Smooth muscle cell (in vitro differentiated cells): ENCODE measurements around the gene METTL16. TPM values are rescaled to one million over a fixed set of nuclear protein-coding genes. Genes with fewer than 3 reads are reported as not detected.

Experiments
- DNase-seq: peaks from one replicate; lab custom pipeline; 2025; ENCODE audit not compliant: unreplicated experiment; lab: John Stamatoyannopoulos, UW
- H2AFZ ChIP-seq: fragments of 200-600 bp; sonication (generic); 2 replicates; pipeline ENCODE4 v1.6.0; 2016; ENCODE audit warnings: antibody characterized with exemption, low read depth, mild to moderate bottlenecking
- H3F3A ChIP-seq: fragments of 200-600 bp; sonication (generic); 2 replicates; pipeline ENCODE4 v1.6.0; 2017; ENCODE audit warnings: antibody characterized with exemption, low read depth
- H3K27ac ChIP-seq: fragments of 200-600 bp; sonication (generic); 2 replicates; pipeline ENCODE4 v1.5.1; 2016; ENCODE audit warnings: low read depth, mild to moderate bottlenecking
- H3K27me3 ChIP-seq: fragments of 200-600 bp; sonication (generic); 2 replicates; pipeline ENCODE4 v1.6.1; 2016; ENCODE audit warnings: low read depth, mild to moderate bottlenecking
- H3K36me3 ChIP-seq: fragments of 200-600 bp; sonication (generic); 2 replicates; pipeline ENCODE4 v1.5.1; 2016; ENCODE audit warnings: low read depth
- H3K4me1 ChIP-seq: fragments of 200-600 bp; sonication (generic); 2 replicates; pipeline ENCODE4 v1.5.1; 2016; ENCODE audit warnings: low read depth
- H3K4me2 ChIP-seq: fragments of 200-600 bp; sonication (generic); 2 replicates; pipeline ENCODE4 v1.6.0; 2016; ENCODE audit warnings: mild to moderate bottlenecking
- H3K4me3 ChIP-seq: fragments of 200-600 bp; sonication (generic); 2 replicates; pipeline ENCODE4 v1.5.1; 2016; ENCODE audit warnings: mild to moderate bottlenecking
- H3K79me2 ChIP-seq: fragments of 200-600 bp; sonication (generic); 2 replicates; pipeline ENCODE4 v1.6.0; 2016; ENCODE audit warnings: low read depth, mild to moderate bottlenecking
- H3K9ac ChIP-seq: fragments of 200-600 bp; sonication (generic); 2 replicates; pipeline ENCODE4 v1.6.0; 2016; ENCODE audit warnings: low read depth
- H3K9me3 ChIP-seq: fragments of 200-600 bp; sonication (generic); replicated peaks from 2 replicates; pipeline ENCODE4 v1.5.1; 2016; ENCODE audit warnings: low read depth
- H4K20me1 ChIP-seq: fragments of 200-600 bp; sonication (generic); 2 replicates; pipeline ENCODE4 v1.6.0; 2016; ENCODE audit warnings: low read depth
- WGBS: methylation state at CpG from one replicate; pipeline ENCODE4 v1.1.7; 2016; ENCODE audit warnings: low lambda C conversion rate; 5-methylcytosine and 5-hydroxymethylcytosine counted together
- polyA plus RNA-seq: library from polyadenylated mRNA; unstranded; fragments of >200 nt; fragmentation: Nextera tagmentation; extraction: Ambion mirVana; gene quantifications from 2 replicates; pipeline ENCODE4 v1.2.1, GENCODE V29; 2016
- total RNA-seq: library from RNA; depleted of rRNA; stranded (reverse); fragments of >200 nt; gene quantifications from 2 replicates; pipeline ENCODE4 v1.2.3, GENCODE V29; 2014
- TF ChIP-seq, protein P1 (sequence below): fragments of 200-600 bp; sonication (generic); IDR thresholded peaks from 2 replicates; pipeline ENCODE4 v1.5.1; 2017; ENCODE audit warnings: borderline replicate concordance, mild to moderate bottlenecking, antibody characterized with exemption; ENCODE audit not compliant: insufficient read depth, poor library complexity, severe bottlenecking

Gene METTL16
- total and polyA plus RNA-seq, 2 experiments from 2014 or later = 16.8 to 27.4 TPM

GRCh38 chr17:2414446-2415064, 97.1 kb downstream of the METTL16 start:
- WGBS = 98% methylated on average over 22 of the region's 22 CpGs
- Histone ChIP-seq H3K79me2 (no peaks in the 10 kb centered on the region), H3K27me3 (no peaks in the 10 kb centered on the region), H3K4me2 (no peak overlapping the region), H3K9ac (no peak overlapping the region), H3K4me3 (no peak overlapping the region), H3K9me3 (no peaks in the 10 kb centered on the region), H2AFZ (no peak overlapping the region), H3K36me3 (no peaks in the 10 kb centered on the region), H3F3A (no peaks in the 10 kb centered on the region), H3K4me1 (peaks cover 6% of the 10 kb centered on the region), H4K20me1 (no peaks in the 10 kb centered on the region), H3K27ac (no peak overlapping the region)
- no peak for DNase-seq
- TF ChIP-seq, protein P1, sequence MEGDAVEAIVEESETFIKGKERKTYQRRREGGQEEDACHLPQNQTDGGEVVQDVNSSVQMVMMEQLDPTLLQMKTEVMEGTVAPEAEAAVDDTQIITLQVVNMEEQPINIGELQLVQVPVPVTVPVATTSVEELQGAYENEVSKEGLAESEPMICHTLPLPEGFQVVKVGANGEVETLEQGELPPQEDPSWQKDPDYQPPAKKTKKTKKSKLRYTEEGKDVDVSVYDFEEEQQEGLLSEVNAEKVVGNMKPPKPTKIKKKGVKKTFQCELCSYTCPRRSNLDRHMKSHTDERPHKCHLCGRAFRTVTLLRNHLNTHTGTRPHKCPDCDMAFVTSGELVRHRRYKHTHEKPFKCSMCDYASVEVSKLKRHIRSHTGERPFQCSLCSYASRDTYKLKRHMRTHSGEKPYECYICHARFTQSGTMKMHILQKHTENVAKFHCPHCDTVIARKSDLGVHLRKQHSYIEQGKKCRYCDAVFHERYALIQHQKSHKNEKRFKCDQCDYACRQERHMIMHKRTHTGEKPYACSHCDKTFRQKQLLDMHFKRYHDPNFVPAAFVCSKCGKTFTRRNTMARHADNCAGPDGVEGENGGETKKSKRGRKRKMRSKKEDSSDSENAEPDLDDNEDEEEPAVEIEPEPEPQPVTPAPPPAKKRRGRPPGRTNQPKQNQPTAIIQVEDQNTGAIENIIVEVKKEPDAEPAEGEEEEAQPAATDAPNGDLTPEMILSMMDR = no peak

- H3K4me3 ChIP-seq = no peak overlapping the region
- no peak overlapping the region for H2AFZ ChIP-seq
- H3K36me3 ChIP-seq = no peaks in the 10 kb centered on the region
- no peak overlapping the region for H3K27ac ChIP-seq
- H4K20me1 ChIP-seq = no peaks in the 10 kb centered on the region
- TF ChIP-seq, protein P1 = no peak
- H3K27me3 ChIP-seq = no peaks in the 10 kb centered on the region
- no peaks in the 10 kb centered on the region for H3K79me2 ChIP-seq
- peaks cover 7% of the 10 kb centered on the region for H3K4me1 ChIP-seq
- no peaks in the 10 kb centered on the region for H3K9me3 ChIP-seq
- DNase-seq = no peak
- no peak overlapping the region for H3K9ac ChIP-seq
- WGBS = 79% methylated on average over 2 of the region's 2 CpGs
- H3F3A ChIP-seq = no peaks in the 10 kb centered on the region
- H3K4me2 ChIP-seq = no peak overlapping the region
These were observed 99.1 kb downstream of the METTL16 start for GRCh38 chr17:2412561-2413021.

- Histone ChIP-seq H3K79me2 (no peaks in the 10 kb centered on the region), H3F3A (peaks cover 8% of the 10 kb centered on the region), H3K36me3 (no peaks in the 10 kb centered on the region), H3K4me3 (no peak overlapping the region), H4K20me1 (no peaks in the 10 kb centered on the region), H3K4me2 (no peak overlapping the region), H3K4me1 (peaks cover 11% of the 10 kb centered on the region), H2AFZ (no peak overlapping the region), H3K9ac (no peak overlapping the region), H3K27ac (no peak overlapping the region), H3K9me3 (no peaks in the 10 kb centered on the region), H3K27me3 (no peaks in the 10 kb centered on the region)
- TF ChIP-seq, protein P1 = no peak
- WGBS = 87% methylated on average over 7 of the region's 7 CpGs
- no peak for DNase-seq
These were observed 100.7 kb downstream of the METTL16 start for GRCh38 chr17:2410951-2411350.
